ENCODE results near the gene AFAP1. TPM values are rescaled to one million over a fixed set of nuclear protein-coding genes. Genes with fewer than 3 reads are reported as not detected.

AFAP1 gene
- total RNA-seq, 4 donors from 2014 or later: 15.8 to 42.9 (median 31.3) TPM

DNA sequence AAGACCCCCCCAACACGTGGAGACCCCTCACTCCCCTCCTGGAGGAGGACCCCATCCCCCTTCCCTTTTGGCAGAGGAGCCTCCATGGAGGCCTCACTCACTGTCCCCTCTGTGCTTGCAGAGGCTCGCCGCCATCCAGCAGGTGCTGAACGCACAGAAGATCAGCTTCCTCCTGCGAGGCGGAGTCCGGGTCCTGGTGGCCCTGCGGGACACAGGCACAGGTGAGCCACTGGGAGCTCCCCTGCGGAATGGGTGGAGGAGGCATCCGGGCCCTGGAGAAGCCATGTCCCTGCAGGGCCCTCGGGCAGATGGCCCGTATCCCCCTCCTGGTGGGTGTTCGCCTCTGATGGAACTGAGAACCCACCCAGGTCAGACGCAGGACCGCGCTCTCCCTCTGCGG, 206.5 kb downstream of the AFAP1 start:
- H3K4me1 ChIP-seq: no peaks in the 10 kb centered on the region
- H3K4me3 ChIP-seq: no peak overlapping the region
- TF ChIP-seq, protein P1, sequence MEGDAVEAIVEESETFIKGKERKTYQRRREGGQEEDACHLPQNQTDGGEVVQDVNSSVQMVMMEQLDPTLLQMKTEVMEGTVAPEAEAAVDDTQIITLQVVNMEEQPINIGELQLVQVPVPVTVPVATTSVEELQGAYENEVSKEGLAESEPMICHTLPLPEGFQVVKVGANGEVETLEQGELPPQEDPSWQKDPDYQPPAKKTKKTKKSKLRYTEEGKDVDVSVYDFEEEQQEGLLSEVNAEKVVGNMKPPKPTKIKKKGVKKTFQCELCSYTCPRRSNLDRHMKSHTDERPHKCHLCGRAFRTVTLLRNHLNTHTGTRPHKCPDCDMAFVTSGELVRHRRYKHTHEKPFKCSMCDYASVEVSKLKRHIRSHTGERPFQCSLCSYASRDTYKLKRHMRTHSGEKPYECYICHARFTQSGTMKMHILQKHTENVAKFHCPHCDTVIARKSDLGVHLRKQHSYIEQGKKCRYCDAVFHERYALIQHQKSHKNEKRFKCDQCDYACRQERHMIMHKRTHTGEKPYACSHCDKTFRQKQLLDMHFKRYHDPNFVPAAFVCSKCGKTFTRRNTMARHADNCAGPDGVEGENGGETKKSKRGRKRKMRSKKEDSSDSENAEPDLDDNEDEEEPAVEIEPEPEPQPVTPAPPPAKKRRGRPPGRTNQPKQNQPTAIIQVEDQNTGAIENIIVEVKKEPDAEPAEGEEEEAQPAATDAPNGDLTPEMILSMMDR (IDR thresholded peaks at IDR 0.05): no peak
- no peak for TF ChIP-seq POLR2A (IDR thresholded peaks at IDR 0.05)
- no peaks in the 10 kb centered on the region for H3K27me3 ChIP-seq
- no peak for DNase-seq
- H3K36me3 ChIP-seq: no peaks in the 10 kb centered on the region
- no peak overlapping the region for H3K27ac ChIP-seq
- no peaks in the 10 kb centered on the region for H3K9me3 ChIP-seq

DNA sequence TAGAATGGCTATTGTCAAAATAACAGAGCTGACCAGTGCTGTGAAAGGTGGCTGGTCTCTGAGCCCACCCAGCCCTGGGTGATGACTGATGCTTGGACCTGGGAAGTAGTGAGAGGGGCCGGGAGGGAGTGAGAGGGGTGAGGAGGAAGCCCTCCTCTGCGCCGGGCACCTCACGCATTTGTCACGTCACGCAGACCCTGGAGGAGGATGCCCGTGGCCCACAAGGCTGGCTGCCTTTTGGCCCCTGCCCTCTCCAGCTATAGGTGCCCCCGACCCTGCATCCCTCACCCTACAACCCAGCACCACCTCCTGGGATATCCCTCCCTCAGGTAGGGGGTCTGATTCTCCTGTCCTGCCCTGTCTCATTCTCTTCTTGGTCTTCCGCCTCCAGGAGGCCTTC, 207.4 kb downstream of the AFAP1 start:
- no peak for DNase-seq
- no peaks in the 10 kb centered on the region for H3K36me3 ChIP-seq
- no peak overlapping the region for H3K4me3 ChIP-seq
- H3K4me1 ChIP-seq: no peaks in the 10 kb centered on the region
- H3K9me3 ChIP-seq: no peaks in the 10 kb centered on the region
- TF ChIP-seq, protein P1 (IDR thresholded peaks at IDR 0.05): no peak
- no peak for TF ChIP-seq POLR2A (IDR thresholded peaks at IDR 0.05)
- no peaks in the 10 kb centered on the region for H3K27me3 ChIP-seq
- H3K27ac ChIP-seq: no peak overlapping the region

DNA sequence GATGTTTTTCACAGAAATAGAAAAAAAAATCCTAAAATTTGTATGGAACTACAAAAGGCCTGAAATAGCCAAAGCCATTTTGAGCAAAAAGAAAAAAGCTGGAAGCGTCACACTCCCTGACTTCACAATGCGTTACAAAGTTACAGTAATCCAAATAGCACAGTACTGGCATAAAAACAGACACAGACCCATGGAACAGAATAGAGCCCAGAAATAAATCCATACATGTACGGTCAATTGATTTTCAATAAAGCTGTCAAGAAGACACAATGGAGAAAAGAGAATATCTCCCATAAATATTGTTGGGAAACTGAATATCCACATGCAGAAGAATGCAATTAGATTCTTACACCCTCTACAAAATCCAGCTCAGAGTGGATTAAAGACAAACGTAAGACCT, 208.2 kb downstream of the AFAP1 start:
- no peaks in the 10 kb centered on the region for H3K27me3 ChIP-seq
- H3K4me3 ChIP-seq: no peak overlapping the region
- TF ChIP-seq, protein P1 (IDR thresholded peaks at IDR 0.05): no peak
- TF ChIP-seq POLR2A (IDR thresholded peaks at IDR 0.05): no peak
- H3K36me3 ChIP-seq: no peaks in the 10 kb centered on the region
- no peaks in the 10 kb centered on the region for H3K4me1 ChIP-seq
- H3K27ac ChIP-seq: no peak overlapping the region
- no peak for DNase-seq
- no peaks in the 10 kb centered on the region for H3K9me3 ChIP-seq

DNA sequence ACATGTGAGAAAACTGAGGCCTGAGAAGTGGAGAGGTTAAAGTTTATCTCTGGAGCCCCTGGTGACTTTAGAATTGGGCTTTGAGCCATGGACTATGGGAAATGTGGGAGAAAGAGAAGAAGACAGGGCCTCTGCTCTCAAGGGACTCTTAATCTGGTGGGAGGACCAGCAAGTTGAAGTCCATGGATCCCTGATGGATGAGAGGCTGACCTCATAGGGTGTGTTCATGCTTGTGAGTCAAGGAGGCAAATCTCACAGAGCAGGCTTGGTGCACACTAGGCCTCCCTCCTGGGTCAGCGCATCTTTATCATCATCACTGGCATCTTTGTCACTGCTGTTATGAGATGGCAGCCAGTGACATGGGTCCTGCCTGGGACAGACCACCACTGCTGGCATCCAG, 211.9 kb downstream of the AFAP1 start:
- DNase-seq: no peak
- TF ChIP-seq, protein P1 (IDR thresholded peaks at IDR 0.05): no peak
- no peak for TF ChIP-seq POLR2A (IDR thresholded peaks at IDR 0.05)
- H3K27ac ChIP-seq: no peak overlapping the region
- H3K4me3 ChIP-seq: no peak overlapping the region
- no peaks in the 10 kb centered on the region for H3K27me3 ChIP-seq
- H3K9me3 ChIP-seq: no peaks in the 10 kb centered on the region
- H3K4me1 ChIP-seq: no peaks in the 10 kb centered on the region
- H3K36me3 ChIP-seq: no peaks in the 10 kb centered on the region

DNA sequence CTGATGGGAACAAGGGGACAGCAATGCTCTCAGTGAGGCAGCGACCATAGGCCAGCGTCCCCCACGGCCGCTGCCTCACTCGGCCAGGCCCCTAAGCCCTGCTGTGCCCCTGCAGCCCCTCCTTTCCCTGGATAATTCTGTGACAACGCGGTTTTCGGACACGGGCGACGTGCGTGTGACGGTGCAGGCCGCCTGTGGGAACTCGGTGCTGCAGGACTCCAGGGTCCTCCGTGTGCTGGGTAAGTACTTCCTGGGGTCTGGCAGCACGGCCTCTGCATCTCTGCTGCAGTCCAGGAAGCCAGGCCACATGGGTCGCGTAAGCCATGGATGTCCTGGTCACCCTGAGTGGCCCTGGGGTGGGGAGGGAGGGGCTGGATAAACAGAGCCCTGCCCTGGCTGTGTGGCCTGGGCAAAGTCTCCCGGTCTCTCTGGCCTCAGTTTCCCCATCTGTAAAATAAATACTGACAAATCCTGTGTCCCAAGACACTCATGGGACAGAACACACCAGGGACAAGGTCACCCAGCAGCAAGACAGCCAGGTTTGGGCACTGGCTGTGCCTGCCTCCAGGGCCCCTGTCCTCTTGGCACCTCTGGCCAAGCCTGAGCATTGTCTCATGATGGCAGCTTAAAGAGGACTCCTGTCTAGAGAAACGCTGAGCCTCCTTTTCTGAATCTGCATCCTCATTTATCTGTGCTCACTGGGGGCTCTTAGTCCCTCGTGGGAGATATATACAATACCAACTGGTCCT, 212.8 kb downstream of the AFAP1 start:
- no peak overlapping the region for H3K4me3 ChIP-seq
- no peak for TF ChIP-seq POLR2A (IDR thresholded peaks at IDR 0.05)
- TF ChIP-seq, protein P1 (IDR thresholded peaks at IDR 0.05): no peak

More for the DNA sequence above, 212.8 kb downstream of the AFAP1 start:
- Histone ChIP-seq H3K4me1 (no peaks in the 10 kb centered on the region), H3K27ac (no peak overlapping the region), H3K36me3 (no peaks in the 10 kb centered on the region), H3K27me3 (no peaks in the 10 kb centered on the region), H3K9me3 (no peaks in the 10 kb centered on the region)
- DNase-seq: no peak

Measured in Peyer's patch (tissue), 4 donors.